GOT3 (cell line): ENCODE measurements around the gene SSC5D.

Experiments used
- DNase-seq: peaks from one replicate; lab custom pipeline; 2025; ENCODE audit warnings: mixed read lengths; lab: John Stamatoyannopoulos, UW

Gene SSC5D

GRCh38 chr19:55536951-55537740 is 48.9 kb downstream of the SSC5D start, which contains the start of gene SBK2:
Gene SBK2, minus strand, starts transcription at chr19:55537133. Its CDS starts 839 bp downstream, at chr19:55536294.
- no peak for DNase-seq

- no peak for DNase-seq
Observed at GRCh38 chr19:55537741-55538111, 49.5 kb downstream of the SSC5D start.

- no peak for DNase-seq
Observed at GRCh38 chr19:55538132-55538531, 49.9 kb downstream of the SSC5D start.

- DNase-seq = no peak
Observed at GRCh38 chr19:55539090-55539984, 51.1 kb downstream of the SSC5D start.

- DNase-seq = no peak
Observed at GRCh38 chr19:55540619-55541018, 52.4 kb downstream of the SSC5D start.

- DNase-seq = no peak
Observed at GRCh38 chr19:55541091-55541490, 52.9 kb downstream of the SSC5D start.

GRCh38 chr19:55542292-55542855 is 54.1 kb downstream of the SSC5D start:
- DNase-seq = no peak

GRCh38 chr19:55543567-55543966 is 55.3 kb downstream of the SSC5D start:
- DNase-seq = no peak

- DNase-seq = no peak
Observed at GRCh38 chr19:55544014-55544413, 55.8 kb downstream of the SSC5D start.

- DNase-seq = no peak
Observed at GRCh38 chr19:55544776-55545439, 56.7 kb downstream of the SSC5D start.

GRCh38 chr19:55545443-55545842 is 57.2 kb downstream of the SSC5D start, which contains the start of gene SBK3:
Gene SBK3, minus strand, starts transcription at chr19:55545543. Its CDS starts 0 bp downstream, at chr19:55545543.
- no peak for DNase-seq

- DNase-seq = no peak
Observed at GRCh38 chr19:55546011-55546410, 57.8 kb downstream of the SSC5D start.

- DNase-seq = no peak
Observed at GRCh38 chr19:55546822-55547614, 58.8 kb downstream of the SSC5D start.

- no peak for DNase-seq
Observed at GRCh38 chr19:55549500-55550320, 61.5 kb downstream of the SSC5D start.

- no peak for DNase-seq
Observed at GRCh38 chr19:55550321-55550650, 62.0 kb downstream of the SSC5D start.

GRCh38 chr19:55552206-55552605 is 64.0 kb downstream of the SSC5D start:
- DNase-seq = no peak

- no peak for DNase-seq
Observed at GRCh38 chr19:55552620-55553019, 64.4 kb downstream of the SSC5D start.

GRCh38 chr19:55553217-55554182 is 65.3 kb downstream of the SSC5D start:
- DNase-seq = no peak

GRCh38 chr19:55554302-55554701 is 66.1 kb downstream of the SSC5D start:
- no peak for DNase-seq
